Spleen (tissue), 7 donors: ENCODE data around the gene MESD.

Experiments
- POLR2A ChIP-seq, 3 donors: fragments of 450-650 bp; IDR thresholded peaks; one replicate each; pipeline ENCODE4 v1.5.1; 2017; ENCODE audit warnings: antibody characterized with exemption in 3 of 3, mild to moderate bottlenecking in 1 of 3
- POLR2AphosphoS5 ChIP-seq, 3 donors: sonication (generic); formaldehyde crosslinking; IDR thresholded peaks; one replicate each; pipeline ENCODE4 v1.5.1; 2017; ENCODE audit warnings: antibody characterized with exemption in 3 of 3
- TF ChIP-seq, protein P1 (sequence below), 11 experiments: fragments of 200-600 bp in 7 of 11; fragments of 450-650 bp in 4 of 11; sonication (generic) in 4 of 11; IDR thresholded peaks in 8 of 11; conservative IDR thresholded peaks in 3 of 11; 1 replicate in 7 of 11; 2 replicates in 4 of 11; pipeline versions ENCODE4 v1.4.0 to v1.8.0; 2016 to 2021; ENCODE audit warnings: antibody characterized with exemption in 11 of 11, inconsistent platforms in 4 of 11, mild to moderate bottlenecking in 1 of 11
- donor health status: DM: no; HTN: no; CAD: no; lungs with moderate emphysema.
- donor health status: DM: no; HTN: no; CAD: no.
- donor health status: DM: no; HTN: no; CAD: no.

DNA sequence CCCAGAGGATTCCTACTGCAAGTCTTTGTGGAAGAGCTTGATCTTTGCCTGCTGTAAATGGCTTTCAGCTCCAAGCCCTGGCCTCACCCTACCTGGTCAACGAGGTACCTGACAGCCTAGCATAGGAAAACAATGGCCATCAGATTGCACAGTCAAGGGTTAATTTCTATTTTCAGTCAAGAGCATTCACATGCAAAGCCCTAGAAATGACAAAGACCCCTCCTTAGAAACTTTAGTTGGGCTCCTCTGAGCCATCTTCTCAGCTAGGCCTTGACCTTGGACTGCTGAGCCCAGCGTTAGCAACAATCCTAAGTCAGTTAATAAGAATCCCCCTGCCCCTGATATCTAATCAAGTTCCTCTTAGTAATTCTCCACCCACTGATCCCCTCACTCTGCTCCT lies 18.5 kb downstream of the MESD start:
- TF ChIP-seq, protein P1, sequence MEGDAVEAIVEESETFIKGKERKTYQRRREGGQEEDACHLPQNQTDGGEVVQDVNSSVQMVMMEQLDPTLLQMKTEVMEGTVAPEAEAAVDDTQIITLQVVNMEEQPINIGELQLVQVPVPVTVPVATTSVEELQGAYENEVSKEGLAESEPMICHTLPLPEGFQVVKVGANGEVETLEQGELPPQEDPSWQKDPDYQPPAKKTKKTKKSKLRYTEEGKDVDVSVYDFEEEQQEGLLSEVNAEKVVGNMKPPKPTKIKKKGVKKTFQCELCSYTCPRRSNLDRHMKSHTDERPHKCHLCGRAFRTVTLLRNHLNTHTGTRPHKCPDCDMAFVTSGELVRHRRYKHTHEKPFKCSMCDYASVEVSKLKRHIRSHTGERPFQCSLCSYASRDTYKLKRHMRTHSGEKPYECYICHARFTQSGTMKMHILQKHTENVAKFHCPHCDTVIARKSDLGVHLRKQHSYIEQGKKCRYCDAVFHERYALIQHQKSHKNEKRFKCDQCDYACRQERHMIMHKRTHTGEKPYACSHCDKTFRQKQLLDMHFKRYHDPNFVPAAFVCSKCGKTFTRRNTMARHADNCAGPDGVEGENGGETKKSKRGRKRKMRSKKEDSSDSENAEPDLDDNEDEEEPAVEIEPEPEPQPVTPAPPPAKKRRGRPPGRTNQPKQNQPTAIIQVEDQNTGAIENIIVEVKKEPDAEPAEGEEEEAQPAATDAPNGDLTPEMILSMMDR (IDR thresholded peaks at IDR 0.05 in 8 of 11, conservative IDR thresholded peaks at IDR 0.05 in 3 of 11): no peak
- no peak for TF ChIP-seq POLR2AphosphoS5 (IDR thresholded peaks at IDR 0.05)
- no peak for TF ChIP-seq POLR2A (IDR thresholded peaks at IDR 0.05)
